Islet of Langerhans (tissue), 1 donor: ENCODE data around the gene NKAIN4.

Experiments
- FAIRE-seq: peaks from one replicate; lab custom pipeline; 2011; peaks lifted over from hg19 to GRCh38; lab: Jason Lieb, UNC

NKAIN4 gene

GRCh38 chr20:63254232-63254605, at the start of gene NKAIN4:
Gene NKAIN4 (minus strand): TSS chr20:63254463. CDS start chr20:63254450, 13 bp downstream.
- FAIRE-seq: no peak

- no peak for FAIRE-seq
Observed at GRCh38 chr20:63303095-63303666, 48.9 kb upstream of the NKAIN4 start.

GRCh38 chr20:63301671-63302070, 47.4 kb upstream of the NKAIN4 start:
- no peak for FAIRE-seq

DNA sequence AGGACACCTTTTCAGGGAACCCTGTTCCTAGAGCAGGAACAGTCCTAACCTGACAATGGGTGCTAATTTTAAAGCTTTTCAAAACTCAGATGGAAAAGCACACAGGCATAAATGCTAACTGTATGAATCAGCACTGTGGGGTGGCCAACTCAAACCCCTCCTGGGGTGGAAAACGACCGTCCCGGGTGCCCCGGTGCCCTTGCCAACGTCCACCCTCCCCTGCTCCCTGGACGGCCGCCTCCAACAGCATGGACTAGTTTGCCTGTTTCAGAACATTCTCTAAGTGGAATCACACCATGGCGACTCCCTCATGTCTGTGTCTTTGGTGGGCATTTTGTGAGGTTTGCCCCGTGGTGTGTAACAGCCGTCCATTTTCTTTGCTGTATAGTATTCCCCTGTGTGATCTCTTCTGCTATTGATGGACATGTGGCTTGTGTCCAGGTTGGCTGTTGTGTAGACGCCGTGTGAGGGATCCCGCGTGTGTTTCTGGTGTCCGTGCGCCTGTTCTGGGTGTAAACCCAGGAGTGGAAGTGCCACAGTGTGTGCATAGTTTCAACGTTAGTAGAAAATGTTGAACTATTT, 44.6 kb upstream of the NKAIN4 start:
- no peak for FAIRE-seq

- no peak for FAIRE-seq
Observed at GRCh38 chr20:63297796-63298572, 43.7 kb upstream of the NKAIN4 start.

- FAIRE-seq: no peak
Observed at GRCh38 chr20:63297371-63297781, 43.1 kb upstream of the NKAIN4 start.

DNA sequence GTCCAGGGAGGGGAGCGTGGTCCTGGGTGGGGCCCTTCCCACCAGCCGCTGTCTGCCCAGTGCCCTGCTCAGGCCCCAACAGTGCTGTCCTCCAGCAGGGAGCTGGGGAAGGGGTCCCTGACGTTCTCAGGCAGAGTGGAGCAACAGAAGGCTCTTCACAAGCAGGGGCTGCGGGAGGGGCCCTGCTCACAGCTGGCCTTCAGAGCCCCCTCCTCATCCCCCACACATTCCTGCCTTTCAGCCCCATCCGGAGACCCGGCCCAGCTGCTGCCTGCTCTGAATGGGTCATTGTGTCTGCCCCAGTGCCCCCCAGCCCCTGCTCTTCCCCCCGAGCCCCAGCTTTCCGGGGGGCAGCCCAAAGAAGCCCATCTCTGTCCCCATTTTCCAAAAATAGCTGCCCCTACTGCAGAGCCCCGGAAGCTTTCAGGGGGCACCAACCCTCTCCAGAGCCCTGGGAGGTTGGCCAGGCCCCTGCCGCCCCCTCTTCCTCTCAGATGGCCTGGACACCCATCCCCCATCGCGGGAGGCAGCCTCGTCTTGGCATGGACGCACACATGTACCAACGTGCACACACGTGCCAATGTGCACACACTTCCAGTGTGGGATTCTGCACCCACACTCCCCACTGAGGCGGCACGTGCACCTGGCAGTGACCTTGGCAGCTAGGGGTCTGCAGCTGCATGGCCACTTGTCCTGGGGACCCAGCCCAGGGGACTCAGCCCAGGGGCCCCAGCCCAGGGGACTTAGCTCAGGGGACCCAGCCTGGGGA, 42.5 kb upstream of the NKAIN4 start:
- no peak for FAIRE-seq

DNA sequence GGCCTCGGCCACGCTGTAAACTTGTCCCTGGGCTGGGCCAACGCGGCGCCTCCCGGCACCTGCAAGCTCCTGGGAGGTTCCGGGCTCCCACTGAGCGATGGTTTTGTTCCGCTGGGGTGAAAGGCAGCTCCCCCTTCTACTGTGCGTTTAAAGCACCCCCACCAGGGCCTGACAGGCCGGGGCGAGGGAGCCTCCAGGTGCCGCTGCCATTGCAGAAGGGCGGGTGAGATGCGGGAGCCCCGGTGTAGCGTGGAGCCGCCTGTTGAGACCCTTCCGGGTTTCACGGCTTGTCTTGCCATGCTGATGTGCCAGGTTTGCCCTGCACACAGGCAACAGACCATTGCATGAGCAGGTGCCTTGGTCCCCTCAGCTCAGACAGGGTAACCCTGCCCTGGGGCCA, 41.6 kb upstream of the NKAIN4 start:
- FAIRE-seq: no peak

DNA sequence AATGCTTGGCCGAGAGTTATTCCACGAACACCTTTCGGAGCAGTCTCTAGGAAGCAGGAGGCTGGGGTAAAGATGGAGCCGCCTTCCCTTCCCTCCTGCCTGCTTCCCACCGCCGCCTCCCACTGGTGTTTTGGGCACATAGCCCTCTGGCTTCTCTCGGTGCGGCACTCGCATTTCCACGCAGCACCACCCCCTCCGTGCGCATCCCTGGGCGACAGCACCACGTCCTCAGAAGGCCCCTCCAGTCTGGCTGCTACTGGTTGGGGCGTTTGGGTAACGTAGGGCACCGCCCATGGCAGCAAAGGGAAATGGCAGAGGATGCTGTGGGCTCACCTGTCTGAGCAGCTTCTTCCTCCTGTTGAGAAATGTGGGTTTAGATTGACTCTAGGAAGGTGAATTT, 41.2 kb upstream of the NKAIN4 start:
- FAIRE-seq: no peak

DNA sequence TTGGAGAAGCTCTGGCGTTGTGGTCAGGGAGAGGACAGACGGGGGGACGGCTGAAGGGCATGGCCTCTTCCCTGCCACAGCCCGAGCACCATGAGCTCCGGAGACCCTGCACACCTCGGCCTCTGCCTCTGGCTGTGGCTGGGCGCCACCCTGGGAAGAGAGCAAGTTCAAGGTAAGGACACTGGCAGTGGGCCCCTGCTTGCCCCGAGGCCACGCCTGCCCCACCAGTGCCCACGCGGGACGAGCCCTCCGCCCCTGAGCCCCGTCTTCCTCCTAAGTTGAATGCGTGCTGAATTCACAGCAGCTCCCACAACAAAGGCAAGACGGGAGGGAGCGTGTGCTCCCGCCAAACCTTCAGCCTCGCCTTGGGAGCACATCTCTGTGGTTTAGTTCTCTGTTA, 40.8 kb upstream of the NKAIN4 start:
- no peak for FAIRE-seq

DNA sequence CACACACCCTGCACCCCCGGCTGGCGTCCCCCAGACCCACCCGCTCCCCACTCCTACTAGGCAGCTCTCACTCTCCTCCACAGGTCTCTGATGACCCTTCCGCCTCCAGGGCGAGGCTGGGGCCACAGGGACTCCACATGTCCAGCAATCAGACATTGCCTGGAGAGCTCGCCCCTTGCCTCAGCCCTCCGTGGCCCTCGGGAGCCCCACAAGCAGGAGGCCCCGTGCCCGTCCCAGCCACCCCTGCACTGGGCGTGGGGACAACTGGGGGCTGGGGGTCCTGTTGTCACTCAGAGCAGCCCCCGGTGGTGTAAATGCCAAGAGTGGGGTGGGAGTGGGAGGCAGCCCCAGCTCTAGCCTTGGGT, 40.3 kb upstream of the NKAIN4 start:
- no peak for FAIRE-seq

GRCh38 chr20:63293871-63294535, 39.7 kb upstream of the NKAIN4 start:
- no peak for FAIRE-seq

GRCh38 chr20:63293456-63293855, 39.2 kb upstream of the NKAIN4 start:
- no peak for FAIRE-seq

DNA sequence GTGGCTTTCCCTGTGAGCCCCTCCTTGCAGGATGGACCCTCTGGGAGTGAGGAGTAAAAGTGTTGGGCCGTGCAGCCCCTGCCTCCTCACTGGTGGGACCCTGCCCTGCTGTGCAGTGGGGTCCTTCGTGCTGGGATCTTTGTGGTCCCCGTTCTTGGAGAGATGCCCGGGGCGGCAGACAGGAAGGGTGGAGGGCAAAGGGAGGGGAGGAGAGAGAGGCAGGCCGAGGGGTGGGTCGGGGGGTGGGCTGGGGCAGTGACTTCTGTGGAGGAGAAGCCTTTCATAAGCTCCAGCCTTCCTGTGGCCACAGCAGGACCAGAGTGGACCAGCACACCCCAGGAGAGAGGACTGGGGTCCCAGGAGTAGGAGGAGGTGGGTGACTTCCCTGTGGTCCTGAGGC, 38.6 kb upstream of the NKAIN4 start, which contains the start of gene COL20A1:
TSS of gene COL20A1 (plus strand) at position 283 of the 400 bp plus-strand sequence. CDS start 1,922 bp downstream, outside the sequence.
- no peak for FAIRE-seq

- FAIRE-seq: no peak
Observed at GRCh38 chr20:63292292-63292701, 38.0 kb upstream of the NKAIN4 start.

- no peak for FAIRE-seq
Observed at GRCh38 chr20:63291811-63292210, 37.5 kb upstream of the NKAIN4 start.

DNA sequence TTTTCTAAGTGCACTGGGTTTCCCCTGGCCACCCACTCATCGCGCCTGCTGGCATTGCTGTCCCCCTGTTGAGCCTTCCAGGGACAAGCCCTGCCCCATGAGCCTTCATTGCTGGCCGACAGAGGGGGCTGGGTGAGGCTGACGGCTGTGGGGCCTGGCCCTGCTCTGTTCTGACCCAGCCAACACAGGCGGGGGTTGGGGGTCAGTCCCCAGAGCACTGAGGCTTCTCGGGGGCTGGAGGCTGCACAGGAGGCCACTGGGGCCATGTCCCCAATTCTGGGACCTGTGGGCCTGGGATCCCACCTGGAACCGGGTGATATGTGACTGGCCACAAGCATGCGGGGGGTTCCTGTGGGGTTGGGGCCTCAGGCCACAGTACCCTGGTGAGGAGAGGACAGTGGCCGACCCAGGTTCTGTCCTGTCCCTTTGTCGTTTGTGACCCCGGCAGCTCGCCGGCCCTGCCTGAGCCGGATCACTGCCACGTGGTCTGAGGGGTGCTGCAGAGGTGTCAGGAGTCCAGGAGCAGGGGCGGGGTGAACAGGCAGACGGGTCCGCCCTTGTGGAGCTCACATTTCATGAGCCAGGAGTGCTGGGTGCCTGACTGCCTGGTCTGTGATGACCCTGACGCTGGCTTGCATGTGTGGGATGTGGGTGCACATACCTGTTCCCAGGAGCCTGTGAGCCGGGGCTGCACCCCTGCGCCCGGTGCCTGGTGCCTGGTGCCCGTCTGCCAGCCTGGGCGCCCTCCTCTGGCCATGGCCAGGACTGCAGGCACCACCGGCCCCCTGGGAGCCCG, 36.6 kb upstream of the NKAIN4 start:
- FAIRE-seq: no peak

DNA sequence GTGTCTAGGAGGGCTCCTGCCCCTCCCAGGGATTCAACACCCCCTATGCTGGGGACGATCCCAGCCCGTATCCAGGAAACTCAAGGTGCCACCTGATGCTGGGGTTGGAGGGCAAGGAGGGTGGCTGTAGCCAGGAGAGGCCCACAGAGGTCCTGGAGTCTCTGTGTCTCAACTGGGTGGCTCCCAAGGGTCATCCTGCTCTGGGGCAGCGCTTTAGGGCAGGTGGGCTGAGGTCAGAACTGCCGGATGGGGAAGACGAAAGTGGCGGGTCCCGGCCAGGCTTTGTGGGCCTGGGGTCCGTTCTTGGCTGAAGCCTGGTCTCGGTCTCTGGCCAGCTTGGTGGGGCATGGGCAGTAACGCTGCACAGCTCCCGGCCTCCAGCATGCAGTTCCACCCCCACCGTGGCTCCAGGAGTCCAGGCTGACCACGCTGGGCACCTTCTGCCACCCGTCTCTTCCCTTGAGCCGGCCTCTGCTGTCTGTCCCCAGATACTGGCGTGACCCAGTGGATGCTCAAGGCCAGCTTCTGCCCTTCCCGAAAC, 35.9 kb upstream of the NKAIN4 start:
- FAIRE-seq: no peak

DNA sequence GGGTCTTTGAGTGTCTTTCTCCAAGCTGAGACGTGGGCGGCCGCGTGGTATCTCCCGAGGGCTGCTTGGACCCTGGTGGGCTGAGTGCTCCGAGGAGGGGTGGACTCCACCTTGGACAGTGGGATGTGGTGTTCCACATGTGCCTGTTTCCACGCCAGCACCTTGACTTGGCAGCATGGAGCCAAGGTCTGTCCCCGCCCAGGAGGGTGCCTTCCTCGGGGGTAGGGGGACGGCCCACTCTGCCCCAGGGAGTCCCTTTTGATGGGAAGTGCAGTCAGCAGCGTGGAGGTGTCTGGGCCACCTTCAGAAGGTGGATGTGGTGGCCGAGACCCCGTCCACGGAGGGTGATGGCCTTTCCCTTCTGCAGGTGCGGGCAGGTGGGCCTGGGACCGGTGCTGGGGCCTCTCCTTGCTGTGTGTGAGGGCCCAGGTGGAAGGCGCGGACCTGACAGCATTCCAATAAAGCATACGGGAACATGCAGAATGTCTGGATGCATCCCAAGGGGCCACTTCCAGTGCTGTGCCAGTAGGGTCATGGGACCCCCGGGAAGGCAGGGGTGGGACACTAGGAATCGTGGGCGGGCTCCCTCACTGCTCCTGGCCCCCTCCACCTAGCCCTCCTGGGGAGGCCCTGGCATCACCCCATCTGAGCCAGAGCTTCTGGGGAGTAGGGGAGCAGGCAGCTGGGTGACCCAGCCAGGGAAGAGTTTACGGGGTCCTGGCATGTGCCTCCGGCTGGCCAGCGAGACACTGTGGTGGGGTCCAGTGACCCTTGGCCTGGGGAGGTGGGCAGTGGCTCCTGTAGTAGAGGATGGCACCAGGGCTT, 35.3 kb upstream of the NKAIN4 start:
- no peak for FAIRE-seq

DNA sequence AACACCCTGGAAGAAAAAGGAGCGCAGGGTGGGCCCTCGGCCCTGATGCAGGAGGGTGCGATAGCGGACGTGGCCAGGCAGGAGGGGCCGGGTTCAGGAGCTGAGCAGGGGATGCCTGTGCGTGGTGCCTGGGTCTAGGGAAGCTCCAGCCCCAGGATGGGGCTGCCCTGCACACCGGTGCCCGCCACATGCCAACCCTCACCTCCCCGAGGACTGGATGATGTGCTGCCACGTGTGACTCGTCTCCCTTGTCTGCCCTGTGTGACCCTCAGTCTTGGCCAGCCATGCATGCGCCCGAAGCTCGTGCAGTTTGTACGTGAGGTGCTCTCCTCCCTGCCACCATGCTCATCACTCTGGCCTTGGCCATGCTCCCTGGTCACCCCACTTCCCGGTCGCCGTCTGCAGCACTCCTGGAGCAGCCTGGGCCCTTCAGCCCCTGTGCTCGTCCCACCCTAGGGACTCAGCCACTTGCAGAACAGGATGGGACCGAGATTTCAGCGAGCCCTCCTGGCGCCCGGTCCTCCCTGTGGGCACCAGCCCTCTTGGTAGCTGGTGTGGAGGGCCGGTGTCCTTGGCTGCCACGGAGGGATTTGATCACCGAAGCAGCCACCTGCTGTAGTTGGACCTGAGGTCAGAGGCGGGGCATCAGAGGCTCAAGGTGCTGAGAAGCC, 34.5 kb upstream of the NKAIN4 start:
- no peak for FAIRE-seq
